ENCODE data around the gene PPFIA4.

The PPFIA4 gene

DNA sequence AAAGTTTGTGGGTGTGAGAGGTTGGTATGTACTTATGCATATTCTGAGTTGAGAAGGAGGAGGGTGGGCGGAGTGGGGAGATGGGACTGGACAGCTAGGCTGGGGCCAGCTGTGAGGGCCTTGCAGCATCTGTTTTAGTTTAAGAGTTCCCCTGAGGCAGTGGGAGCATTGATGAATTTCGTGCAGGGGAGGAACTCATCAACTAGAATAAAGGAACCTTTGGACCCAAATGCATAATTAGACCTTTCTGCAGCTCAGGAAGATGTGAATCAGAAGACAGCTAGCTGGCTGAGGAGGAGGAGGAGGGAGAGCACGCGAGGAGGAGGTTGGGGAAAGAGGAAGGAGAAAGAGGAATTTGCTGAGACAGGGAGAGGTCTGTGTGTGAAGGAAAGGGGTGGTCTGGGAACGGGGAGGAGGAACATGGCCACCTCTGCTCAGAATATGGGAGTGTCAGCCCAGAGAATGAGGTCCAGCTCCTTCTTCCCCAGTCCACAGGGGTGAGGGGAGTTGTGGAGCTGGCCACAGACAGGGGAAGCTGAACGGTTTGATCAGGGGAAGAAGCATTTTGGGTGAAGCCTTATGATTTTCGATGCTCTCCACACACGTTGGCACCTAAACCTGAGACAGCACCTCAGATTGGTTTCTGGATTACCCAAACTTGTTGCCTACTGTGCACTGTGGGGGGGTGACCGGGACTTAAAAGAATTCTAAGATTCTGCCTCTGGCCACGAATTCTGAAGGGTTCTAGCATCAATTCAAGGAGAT is 31.8 kb downstream of the PPFIA4 start:
- DNase-seq (ENCODE audit: low spot score): no peak

- DNase-seq (ENCODE audit: low spot score): no peak
These were observed 32.3 kb downstream of the PPFIA4 start for GRCh38 chr1:203058676-203058935.

GRCh38 chr1:203059485-203059884 is 33.2 kb downstream of the PPFIA4 start:
- no peak for DNase-seq (ENCODE audit: low spot score)

DNA sequence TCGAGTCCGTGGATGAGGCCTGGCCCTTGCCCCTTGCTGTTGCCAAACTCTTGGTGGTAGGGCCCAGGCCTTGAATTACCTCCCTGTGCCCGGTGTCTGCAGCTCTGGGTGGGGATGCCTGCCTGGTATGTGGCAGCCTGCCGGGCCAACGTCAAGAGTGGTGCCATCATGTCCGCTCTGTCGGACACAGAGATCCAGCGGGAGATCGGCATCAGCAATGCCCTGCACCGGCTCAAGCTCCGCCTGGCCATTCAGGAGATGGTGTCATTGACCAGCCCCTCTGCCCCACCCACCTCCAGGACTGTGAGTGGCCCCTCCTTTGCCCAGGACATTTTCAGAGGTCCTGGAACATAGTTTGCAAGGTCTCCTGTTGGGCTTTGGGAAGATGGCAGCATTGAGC is 33.8 kb downstream of the PPFIA4 start:
- no peak for DNase-seq (ENCODE audit: low spot score)

DNA sequence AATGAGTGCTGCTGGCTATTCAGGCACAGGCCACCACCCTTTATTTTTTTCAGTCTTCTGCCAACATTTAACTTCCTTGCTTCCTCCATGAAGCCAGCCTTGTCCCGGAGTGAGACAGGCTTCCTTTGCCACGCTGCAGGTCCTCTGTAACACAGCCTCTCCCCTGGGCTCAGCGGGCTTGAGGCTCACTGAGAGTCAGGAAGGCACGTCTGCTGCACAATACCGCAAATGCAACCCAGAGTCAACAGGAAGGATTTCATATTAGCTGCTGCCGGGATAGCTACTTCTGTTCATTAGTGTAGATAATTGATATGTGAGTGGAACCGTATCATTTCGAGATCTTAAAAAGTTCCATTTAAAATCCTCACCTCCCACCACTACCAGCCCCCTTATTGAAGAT is 37.0 kb downstream of the PPFIA4 start:
- no peak for DNase-seq (ENCODE audit: low spot score)

GRCh38 chr1:203065191-203065590 is 38.9 kb downstream of the PPFIA4 start:
- no peak for DNase-seq (ENCODE audit: low spot score)

DNA sequence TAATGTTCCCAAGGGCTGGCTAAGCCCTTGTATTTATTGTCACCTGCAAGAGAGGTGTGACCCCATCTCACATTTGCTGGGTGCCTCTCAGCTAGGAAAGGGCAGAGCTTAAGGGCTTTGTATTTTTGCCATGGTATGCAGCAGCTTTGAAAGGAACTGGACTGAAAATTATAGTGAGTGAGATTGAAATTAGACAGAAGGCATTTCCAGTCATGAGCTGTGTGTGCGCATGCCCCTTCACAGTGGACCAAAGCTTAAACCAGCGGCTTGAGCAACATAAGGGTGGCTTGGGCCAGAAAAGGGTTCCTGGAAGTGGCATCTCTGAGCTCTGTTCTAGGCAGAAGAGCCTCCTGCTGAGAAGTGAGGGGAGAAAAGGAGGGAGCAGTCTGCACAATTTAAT is 39.7 kb downstream of the PPFIA4 start:
- no peak for DNase-seq (ENCODE audit: low spot score)

DNA sequence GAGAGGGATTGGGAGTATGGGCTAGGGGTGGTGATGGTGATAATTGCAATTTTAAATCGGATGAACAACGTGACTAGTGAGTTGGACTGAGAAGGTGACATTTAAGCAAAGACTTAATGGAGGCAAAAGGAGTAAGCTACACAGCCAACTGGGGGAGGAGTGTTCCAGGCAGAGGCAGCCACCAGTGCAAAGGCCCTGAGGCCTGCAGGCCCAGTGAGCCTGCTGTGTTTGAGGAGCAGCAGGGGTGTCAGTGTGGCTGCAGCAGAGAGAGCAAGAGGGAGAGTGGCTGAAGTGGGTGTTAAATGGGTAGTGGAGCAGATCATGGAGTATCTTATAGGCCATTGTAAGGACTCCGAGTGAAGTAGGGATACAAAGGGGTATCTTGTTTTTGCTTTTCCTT is 40.7 kb downstream of the PPFIA4 start:
- DNase-seq (ENCODE audit: low spot score): no peak

DNA sequence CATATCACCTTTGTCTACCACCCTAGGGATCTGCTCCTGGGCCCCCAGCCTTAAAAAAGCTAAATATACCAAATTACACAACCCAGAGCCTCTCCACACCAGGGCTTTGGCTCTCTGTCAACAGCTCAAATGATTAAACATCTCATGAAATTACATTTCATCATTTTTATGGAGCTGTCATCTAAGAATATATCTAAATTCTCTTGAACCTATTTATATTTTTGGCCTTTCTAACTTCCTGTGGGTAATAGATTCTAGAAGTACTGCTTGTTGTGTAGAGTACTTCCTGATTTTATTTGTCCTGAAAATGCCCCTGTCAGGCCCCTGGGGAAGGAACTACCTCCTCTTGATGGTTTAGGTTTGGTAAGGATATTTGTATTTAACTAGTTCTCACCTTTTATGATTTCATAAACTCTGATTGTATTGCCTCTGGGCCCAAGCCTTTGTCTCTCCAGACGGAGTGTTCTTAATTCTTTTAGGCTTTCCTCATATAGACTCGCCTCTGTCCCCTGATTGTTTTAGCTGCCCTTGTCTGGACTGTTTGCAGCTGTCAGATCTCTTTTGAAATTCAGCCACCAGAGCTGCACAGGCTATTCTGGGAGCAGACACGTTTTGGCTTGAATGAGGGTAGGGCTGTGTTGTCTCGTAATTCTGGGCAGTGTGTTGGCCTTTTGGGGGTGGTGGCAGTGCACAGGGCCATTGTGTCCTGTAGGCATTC is 42.9 kb downstream of the PPFIA4 start:
- no peak for DNase-seq (ENCODE audit: low spot score)

DNA sequence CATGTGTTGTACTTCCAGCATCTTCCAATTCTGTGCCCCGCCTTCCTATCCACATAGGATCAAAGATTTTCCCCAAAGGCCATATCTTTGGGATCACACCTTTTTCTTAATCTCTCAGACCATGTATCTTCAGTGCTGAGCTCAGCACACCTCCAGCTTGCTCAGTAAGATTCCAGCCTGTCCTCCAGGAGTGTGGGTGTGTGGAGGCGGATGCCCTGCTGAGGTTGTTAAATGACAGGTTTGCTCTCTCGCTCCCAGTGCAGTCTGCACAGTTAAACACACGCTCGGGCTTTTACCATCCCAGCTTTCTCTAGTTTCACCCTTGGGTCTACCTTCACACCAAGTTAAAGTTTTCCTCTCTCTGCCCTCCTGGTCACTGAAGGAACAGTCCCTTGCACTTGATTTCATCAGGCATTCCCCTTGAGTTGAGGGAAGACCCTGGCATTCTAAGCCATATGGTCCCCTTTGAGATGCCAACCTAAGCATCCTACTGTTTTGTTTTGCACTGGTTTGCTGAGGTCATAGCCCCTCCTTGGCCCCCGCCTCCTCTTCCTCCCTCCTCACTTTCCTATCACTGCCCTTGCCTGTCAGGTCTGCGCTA is 45.8 kb downstream of the PPFIA4 start:
- DNase-seq (ENCODE audit: low spot score): peak; percentile 15

GRCh38 chr1:203072911-203073310 is 46.6 kb downstream of the PPFIA4 start:
- no peak for DNase-seq (ENCODE audit: low spot score)

DNA sequence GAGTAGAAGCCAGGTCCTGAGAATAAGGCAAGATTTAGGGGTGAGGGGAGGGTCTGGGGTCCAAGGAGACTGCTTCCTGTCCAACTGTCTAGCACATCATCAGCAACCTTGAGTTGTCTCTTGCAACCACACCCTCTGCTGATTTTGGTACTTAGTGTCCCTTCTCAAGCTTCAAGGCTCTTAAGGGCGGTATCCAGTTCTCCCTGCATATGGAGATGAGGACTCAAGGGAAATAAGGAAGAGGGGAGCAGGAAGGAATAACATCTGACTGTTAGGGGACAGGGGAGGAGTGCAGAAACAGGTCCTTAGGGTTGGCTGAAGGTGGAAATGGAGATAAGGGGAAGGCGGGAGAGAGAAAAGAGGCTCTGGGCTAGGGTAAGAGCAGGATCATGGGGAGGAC is 47.2 kb downstream of the PPFIA4 start:
- DNase-seq (ENCODE audit: low spot score): no peak

GRCh38 chr1:203074610-203075009 is 48.3 kb downstream of the PPFIA4 start:
- no peak for DNase-seq (ENCODE audit: low spot score)

DNA sequence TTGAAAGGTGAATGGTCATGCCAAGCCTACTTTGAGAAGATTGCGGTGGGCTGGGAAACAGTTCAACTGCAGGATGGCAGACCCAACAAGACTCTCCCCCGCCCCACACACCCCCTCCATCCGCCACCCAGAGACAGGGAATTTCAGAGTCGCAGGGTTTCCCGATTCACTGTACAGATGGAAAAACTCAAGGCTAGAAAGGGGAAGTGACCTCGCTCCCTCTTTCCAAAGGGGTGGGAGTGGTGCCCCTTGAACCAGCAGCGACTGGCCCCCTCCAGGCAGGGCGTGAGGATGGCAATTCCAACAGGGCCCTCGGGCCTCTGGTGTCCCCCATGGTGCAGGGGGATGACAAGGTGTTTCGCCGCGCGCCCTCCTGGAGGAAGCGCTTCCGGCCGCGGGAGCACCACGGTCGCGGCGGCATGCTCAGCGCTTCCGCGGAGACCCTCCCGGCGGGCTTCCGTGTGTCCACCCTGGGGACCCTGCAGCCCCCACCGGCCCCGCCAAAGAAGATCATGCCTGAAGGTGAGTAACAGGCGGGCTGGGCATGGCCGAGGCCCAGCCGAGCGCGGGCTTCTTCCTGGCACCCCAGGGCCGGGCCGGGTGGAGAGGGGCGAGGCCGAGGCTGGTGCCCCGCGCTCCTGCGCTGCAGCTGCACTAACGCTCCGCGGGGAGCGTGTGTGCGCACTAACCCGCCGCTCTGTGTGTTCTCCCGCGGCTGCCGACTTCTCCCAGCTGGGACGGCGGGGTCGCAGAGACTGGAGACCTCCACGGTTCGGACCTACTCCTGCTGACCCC is 49.1 kb downstream of the PPFIA4 start:
- no peak for DNase-seq (ENCODE audit: low spot score)

DNA sequence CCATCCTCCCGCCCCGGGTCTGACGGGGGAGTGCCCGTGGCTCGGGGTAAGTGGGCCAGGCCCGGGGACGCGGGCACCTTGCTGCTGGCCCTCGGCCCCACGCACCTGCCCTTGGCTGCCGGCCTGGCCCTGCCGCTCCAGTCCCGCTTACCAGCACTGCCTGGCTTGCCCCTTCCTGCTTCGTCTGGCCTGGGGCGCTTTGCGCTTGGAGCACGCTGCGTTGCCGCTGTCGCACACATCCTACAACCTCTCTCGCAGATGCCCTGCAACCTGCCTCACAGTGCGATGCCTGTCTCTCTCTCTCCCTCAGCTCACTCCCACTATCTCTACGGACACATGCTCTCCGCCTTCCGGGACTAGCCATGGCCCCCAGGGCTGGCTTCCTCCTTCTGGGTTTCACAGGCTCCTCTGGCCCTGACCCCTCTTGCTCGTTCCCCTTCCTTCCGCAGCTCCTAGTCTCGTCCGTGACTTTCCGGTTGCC is 49.8 kb downstream of the PPFIA4 start:
- no peak for DNase-seq (ENCODE audit: low spot score)

DNA sequence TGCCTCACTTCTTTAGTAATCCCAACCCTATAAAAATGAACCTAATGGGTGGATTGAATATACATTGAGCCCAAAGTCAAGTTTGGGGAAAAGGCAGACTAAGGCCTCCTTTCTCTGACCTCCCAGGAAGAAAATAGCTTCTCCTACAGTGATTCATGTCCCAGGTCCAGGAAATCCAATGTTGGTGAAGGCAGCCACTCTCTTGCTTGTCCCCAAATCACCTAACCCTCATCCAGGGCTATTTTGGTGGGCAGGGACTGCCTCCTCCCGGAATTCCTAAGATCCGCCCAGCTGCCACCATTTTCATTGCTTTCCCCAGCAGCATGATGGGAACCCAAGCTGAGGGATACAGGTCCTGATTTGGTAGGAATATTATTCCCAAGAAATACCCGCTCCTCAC is 51.1 kb downstream of the PPFIA4 start:
- no peak for DNase-seq (ENCODE audit: low spot score)

- DNase-seq (ENCODE audit: low spot score): no peak
These were observed 51.7 kb downstream of the PPFIA4 start for GRCh38 chr1:203077956-203078355.

GRCh38 chr1:203078478-203078877 is 52.2 kb downstream of the PPFIA4 start:
- no peak for DNase-seq (ENCODE audit: low spot score)

DNA sequence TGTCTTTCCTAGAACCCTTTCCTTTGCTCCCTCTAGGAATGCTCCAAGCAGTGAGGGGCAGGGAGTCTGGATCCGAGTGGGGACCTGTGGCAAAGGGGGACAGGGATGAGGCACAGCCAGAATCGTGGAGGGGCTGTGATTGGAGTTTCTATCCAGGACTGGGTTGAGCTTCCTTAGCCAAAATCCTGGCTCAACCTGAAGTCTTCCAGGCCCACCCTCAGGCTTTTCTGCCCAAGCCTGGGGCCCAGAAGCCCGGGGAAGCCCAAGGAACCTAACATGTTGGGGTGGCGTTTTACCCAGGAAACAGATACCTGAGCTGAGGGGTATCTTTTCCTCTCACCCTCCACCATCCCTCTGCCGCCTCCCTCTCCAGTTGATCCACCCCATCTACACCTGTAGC is 54.2 kb downstream of the PPFIA4 start:
- no peak for DNase-seq (ENCODE audit: low spot score)

- DNase-seq (ENCODE audit: low spot score): no peak
These were observed 55.4 kb downstream of the PPFIA4 start for GRCh38 chr1:203081465-203082230.

GRCh38 chr1:203082231-203082505 is 55.9 kb downstream of the PPFIA4 start:
- DNase-seq (ENCODE audit: low spot score): no peak

Data from SW480 (cell line).